DOHH2 (cell line): ENCODE measurements around the gene SBNO2.

Experiments
- H3F3A ChIP-seq: fragments of 200-600 bp; sonication (generic), shearing (Covaris generic); 2 replicates; pipeline ENCODE4 v1.6.0; 2016; ENCODE audit warnings: antibody characterized with exemption, mild to moderate bottlenecking; ENCODE audit not compliant: control insufficient read depth, insufficient read depth
- H3K27ac ChIP-seq: fragments of 200-600 bp; sonication (generic); 2 replicates; pipeline ENCODE4 v1.5.1; 2014; ENCODE audit warnings: low read depth, mild to moderate bottlenecking, low read length, moderate library complexity
- H3K27me3 ChIP-seq: fragments of 200-600 bp; sonication (generic); 2 replicates; pipeline ENCODE4 v1.6.1; 2014; ENCODE audit warnings: mild to moderate bottlenecking, low read length, mixed read lengths; ENCODE audit not compliant: control insufficient read depth
- H3K36me3 ChIP-seq: fragments of 200-600 bp; sonication (generic); 2 replicates; pipeline ENCODE4 v1.6.1; 2014; ENCODE audit warnings: mild to moderate bottlenecking, low read length, moderate library complexity, mixed read lengths; ENCODE audit not compliant: control insufficient read depth
- H3K4me1 ChIP-seq: fragments of 200-600 bp; sonication (generic); 2 replicates; pipeline ENCODE4 v1.6.1; 2014; ENCODE audit warnings: mild to moderate bottlenecking, low read length, mixed read lengths; ENCODE audit not compliant: control insufficient read depth
- H3K4me2 ChIP-seq: fragments of 200-600 bp; sonication (generic); 2 replicates; pipeline ENCODE4 v1.6.0; 2014; ENCODE audit warnings: mild to moderate bottlenecking, low read length, moderate library complexity
- H3K4me3 ChIP-seq: fragments of 200-600 bp; sonication (generic); 2 replicates; pipeline ENCODE4 v1.5.1; 2014; ENCODE audit warnings: mild to moderate bottlenecking, low read length, mixed read lengths
- H3K79me2 ChIP-seq: fragments of 200-600 bp; sonication (generic); 2 replicates; pipeline ENCODE4 v1.6.1; 2014; ENCODE audit warnings: mild to moderate bottlenecking, low read length, mixed read lengths; ENCODE audit not compliant: control insufficient read depth
- H3K9me2 ChIP-seq: fragments of 200-600 bp; sonication (generic); replicated peaks from 2 replicates; pipeline ENCODE4 v1.6.1; 2014; ENCODE audit warnings: mild to moderate bottlenecking, low read length, mixed read lengths; ENCODE audit not compliant: control insufficient read depth
- H3K9me3 ChIP-seq: fragments of 200-600 bp; sonication (generic); 2 replicates; pipeline ENCODE4 v1.6.1; 2014; ENCODE audit warnings: antibody characterized with exemption, low read length, mixed read lengths; ENCODE audit not compliant: control insufficient read depth, insufficient read depth
- H4K20me1 ChIP-seq: fragments of 200-600 bp; sonication (generic); 2 replicates; pipeline ENCODE4 v1.6.0; 2014; ENCODE audit warnings: low read depth, mild to moderate bottlenecking, antibody characterized with exemption, low read length, moderate library complexity; ENCODE audit not compliant: control insufficient read depth, insufficient read depth
- CTCF ChIP-seq: fragments of 200-600 bp; sonication (generic); IDR thresholded peaks from one replicate; pipeline ENCODE4 v1.5.1; 2014; ENCODE audit warnings: antibody characterized with exemption, mild to moderate bottlenecking, low read depth, low read length; ENCODE audit not compliant: poor library complexity, severe bottlenecking
- EZH2phosphoT487 ChIP-seq: fragments of 200-600 bp; sonication (generic); IDR thresholded peaks from 2 replicates; pipeline ENCODE4 v1.6.1; 2017; ENCODE audit warnings: borderline replicate concordance, mild to moderate bottlenecking, antibody characterized with exemption, low read length, moderate library complexity, mixed read lengths

SBNO2 gene

GRCh38 chr19:1058112-1058511, 116.0 kb downstream of the SBNO2 start:
- Histone ChIP-seq H3K27me3 (no peaks in the 10 kb centered on the region), H3K4me1 (peaks cover 10% of the 10 kb centered on the region; the same call in 1 of the 2 replicates), H3K4me3 (no peak overlapping the region), H3F3A (no peaks in the 10 kb centered on the region), H3K27ac (no peak overlapping the region), H3K9me3 (no peaks in the 10 kb centered on the region), H3K79me2 (no peaks in the 10 kb centered on the region), H3K4me2 (no peak overlapping the region), H3K36me3 (peaks cover 21% of the 10 kb centered on the region), H4K20me1 (no peaks in the 10 kb centered on the region), H3K9me2 (no peaks in the 10 kb centered on the region)
- TF ChIP-seq CTCF = no peak
- no peak for TF ChIP-seq EZH2phosphoT487
